ENCODE results near the gene CANX.

GRCh38 chr5:179716286-179716685, 17.5 kb downstream of the CANX start:
- TF ChIP-seq CTCF (IDR thresholded peaks at IDR 0.05) (no peak), POLR2A (IDR thresholded peaks at IDR 0.05) (no peak)

Measured in testis (tissue), 2 donors.